ENCODE data around the gene C8G.

The C8G gene

DNA sequence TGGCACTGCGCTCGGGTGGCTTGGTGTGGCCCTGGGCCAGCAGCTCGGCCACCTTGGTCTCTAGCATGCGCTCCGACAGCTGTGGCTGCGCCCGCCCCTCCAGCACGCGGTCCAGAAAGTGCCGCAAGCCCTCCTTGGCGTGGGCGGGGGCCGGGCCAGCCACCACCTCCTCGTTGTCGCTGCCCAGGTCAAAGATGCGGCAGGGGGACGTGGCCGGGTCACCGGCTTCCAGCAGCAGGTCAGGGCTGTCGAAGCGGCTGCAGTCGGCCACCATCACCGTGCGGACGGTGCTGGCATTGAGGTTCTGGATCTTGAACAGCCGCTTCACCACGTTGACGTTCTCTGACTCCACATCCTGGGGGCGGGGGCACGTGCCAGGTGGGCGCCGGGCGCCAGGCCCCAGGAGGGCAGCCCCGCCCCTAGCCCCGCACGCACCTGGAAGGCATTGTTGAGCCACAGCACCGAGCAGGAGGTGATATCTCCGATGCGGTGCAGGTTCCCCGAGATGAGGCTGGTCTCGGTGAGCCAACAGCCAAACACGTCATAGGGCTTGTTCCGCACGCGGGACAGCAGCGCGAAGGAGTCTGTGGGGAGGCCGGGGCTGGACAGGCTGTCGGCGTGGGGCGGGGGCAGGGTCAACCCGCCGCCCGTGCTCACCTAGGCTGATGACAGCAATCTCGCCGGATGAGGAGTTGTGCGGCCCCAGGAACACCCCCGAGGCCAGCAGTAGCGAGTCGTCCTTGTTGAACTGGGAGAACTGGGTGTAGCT lies 2.7 kb upstream of the C8G start:
- no peak for DNase-seq

DNA sequence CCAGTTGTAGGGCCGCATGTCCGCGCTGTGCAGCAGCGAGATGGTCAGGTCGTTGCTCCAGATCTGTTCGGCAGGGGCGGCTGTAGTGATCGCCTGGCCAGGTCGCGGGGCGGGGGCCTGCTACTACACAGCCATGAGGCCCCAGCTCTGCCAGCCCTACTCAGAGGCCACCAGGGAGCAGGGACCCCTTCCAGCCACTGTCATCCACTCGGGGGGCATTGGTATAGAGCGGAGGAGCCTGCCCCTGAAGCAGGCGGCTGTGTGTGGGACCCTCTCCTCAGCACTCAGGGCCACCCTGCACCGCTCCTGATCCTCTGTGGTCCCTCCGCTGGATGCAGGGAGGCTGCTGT lies 2.2 kb upstream of the C8G start:
- no peak for DNase-seq

DNA sequence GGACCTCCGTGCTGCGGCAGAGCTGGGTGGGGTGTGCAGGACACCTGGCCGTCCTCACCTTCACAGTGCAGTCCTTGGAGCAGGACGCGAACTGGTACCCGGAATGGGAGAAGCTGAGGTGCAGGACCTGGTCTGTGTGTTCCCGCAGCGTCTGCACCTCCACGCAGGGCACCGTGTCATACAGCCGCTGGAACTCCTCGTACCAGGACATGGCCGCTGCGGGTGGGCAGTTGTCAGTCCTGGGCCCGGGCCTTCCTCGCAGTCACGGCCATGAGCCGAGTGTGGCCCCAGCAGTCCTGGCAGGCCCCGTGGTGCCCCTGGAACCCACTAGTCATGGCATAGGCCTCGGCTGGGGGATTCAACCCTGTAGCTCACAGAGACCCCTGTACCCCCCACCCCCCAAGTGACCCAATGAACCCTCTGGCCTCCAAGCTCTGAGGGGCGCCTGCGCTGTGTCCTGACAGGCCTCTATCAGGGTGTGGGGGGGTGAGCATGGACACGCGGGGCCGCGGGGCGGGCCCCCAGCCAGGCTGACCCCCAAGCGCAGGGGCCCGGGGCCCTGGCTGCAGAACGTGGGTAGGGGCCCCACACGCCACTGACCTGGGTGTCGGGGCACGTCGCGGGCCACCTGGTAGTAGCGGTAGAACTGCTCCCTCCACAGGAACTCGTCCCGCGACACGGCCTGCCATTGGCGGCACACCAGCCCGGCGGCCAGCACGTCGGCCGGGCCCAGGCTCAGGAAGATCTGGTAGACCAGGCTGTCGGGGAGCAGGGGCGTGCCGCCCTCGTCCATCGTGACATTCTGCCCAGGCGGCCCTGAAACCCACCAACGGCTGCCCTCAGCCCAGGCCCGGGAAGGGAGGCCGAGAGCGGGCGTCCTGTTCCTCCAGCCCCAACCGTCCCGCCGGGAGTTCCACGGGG lies 1.5 kb upstream of the C8G start:
- peak in 1 of 2 donors; percentile 34 for DNase-seq

GRCh38 chr9:136944212-136944518 lies 878 bp upstream of the C8G start:
- no peak for DNase-seq

DNA sequence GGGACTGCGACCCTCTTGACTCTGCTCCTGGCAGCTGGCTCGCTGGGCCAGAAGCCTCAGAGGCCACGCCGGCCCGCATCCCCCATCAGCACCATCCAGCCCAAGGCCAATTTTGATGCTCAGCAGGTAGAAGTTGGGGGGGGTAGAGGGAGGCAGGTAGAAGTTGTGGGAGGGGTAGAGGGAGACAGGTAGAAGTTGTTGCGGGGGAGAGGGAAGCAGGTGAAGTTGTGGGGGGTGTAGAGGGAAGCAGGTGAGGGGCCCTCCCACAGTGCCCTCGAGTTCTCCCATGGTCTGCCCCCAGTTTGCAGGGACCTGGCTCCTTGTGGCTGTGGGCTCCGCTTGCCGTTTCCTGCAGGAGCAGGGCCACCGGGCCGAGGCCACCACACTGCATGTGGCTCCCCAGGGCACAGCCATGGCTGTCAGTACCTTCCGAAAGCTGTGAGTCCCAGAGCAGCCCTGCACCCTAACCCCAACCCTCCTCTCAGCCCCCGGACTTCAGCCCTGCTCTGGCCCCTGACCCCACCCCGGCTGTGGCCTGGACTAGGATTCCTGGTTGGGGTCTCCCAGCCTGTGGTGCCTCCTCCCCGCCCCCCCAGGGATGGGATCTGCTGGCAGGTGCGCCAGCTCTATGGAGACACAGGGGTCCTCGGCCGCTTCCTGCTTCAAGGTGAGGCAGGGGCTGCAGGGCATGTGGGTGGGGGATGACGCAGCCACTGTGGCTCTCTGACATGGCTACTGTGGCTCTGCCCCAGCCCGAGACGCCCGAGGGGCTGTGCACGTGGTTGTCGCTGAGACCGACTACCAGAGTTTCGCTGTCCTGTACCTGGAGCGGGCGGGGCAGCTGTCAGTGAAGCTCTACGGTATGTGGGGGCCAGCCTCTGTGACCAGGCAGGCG lies 537 bp downstream of the C8G start:
- no peak for DNase-seq

DNA sequence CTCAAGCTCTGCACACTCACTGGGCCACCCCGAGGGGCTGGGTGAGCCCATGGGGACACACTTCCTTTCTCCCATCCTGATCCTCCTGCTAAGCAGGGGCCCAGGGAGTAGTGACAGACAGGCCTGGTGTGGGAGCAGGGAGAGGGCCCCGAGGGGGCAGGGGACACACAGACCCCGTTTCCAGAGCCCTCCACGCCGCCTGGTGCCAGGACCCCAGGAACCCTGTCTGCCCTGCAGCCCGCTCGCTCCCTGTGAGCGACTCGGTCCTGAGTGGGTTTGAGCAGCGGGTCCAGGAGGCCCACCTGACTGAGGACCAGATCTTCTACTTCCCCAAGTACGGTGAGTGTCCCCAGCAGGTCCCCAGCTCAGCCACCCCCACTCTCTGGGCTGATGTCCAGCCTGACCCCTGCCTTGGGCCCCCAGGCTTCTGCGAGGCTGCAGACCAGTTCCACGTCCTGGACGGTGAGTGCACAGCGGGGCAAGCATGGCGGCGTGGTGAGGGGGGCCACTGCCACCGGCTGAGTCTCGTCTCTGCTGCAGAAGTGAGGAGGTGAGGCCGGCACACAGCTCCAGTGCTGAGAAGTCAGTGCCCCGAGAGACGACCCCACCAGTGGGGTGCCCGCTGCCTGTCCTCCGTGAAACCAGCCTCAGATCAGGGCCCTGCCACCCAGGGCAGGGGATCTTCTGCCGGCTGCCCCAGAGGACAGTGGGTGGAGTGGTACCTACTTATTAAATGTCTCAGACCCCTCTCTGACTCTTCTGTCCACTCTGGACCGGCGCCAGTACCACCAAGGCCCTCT lies 1.4 kb downstream of the C8G start:
- DNase-seq: no peak

DNA sequence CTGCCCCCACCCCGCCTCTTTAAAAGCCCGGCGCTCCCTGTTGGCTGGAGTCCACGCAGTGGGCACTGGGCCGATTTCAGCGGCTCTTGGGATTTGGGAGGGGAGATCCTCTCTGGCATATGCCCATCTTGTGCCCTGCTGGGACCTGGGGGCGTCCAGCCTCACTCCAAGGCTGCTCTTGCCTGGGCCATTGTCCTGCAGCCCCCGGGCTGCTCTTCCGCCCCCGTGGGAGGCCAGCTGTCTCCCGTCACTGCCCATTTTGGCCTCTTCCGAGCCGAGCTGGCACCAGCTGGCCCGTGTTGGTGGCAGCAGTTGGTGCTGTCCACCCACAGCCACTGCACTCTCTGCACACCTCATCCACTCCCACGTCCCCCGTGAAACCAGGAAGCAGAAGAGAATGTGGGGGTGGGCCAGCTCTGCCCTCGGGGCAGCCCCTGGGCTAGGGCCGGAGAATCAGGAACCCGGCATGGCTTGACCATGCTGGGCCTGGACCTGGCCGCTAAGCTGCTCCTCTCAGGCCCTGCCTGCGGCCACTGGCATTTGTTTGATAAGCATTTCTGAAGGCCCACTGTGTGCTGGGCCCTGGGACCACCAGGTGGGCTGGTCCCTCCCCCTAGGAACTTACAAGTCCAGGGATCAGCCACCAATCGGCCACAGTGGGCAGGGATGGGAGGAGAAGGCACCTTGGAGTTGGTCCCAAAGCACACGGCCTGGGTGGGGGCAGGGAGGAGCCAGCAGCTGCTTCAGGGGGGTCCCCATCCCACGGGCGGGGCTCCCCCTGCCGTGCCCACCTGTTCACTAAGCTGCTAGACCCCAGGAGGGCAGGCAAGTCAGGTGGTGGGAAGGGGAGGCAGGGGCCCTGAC lies 2.2 kb downstream of the C8G start:
- no peak for DNase-seq

DNA sequence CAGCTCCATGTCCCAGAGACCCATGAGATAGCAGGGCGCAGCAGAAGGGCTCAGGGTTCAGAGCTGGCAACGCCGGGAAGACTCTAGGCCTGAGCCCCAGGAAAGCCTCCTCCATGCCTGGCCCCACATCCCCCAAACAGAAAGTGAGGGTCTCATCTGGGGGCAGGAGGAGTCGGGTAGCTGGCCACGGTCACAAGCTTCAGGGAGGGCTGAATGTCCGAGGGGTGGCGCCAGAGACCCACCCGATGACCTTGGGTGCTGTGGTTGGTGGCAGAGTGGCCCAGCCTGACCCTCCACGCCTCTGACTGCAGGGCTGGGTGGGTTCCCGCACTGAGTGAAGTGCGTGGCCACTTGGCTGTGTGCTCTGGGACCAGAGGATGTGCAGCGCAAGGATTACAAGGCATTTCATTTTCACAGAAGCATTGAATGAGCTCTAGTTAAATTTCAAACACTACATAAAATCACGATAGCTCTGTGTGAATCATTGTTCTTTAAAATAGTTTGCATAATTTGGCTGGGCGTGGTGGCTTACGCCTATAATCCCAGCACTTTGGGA lies 3.0 kb downstream of the C8G start:
- no peak for DNase-seq

GRCh38 chr9:136949239-136949816 lies 4.3 kb downstream of the C8G start:
- DNase-seq: no peak

DNA sequence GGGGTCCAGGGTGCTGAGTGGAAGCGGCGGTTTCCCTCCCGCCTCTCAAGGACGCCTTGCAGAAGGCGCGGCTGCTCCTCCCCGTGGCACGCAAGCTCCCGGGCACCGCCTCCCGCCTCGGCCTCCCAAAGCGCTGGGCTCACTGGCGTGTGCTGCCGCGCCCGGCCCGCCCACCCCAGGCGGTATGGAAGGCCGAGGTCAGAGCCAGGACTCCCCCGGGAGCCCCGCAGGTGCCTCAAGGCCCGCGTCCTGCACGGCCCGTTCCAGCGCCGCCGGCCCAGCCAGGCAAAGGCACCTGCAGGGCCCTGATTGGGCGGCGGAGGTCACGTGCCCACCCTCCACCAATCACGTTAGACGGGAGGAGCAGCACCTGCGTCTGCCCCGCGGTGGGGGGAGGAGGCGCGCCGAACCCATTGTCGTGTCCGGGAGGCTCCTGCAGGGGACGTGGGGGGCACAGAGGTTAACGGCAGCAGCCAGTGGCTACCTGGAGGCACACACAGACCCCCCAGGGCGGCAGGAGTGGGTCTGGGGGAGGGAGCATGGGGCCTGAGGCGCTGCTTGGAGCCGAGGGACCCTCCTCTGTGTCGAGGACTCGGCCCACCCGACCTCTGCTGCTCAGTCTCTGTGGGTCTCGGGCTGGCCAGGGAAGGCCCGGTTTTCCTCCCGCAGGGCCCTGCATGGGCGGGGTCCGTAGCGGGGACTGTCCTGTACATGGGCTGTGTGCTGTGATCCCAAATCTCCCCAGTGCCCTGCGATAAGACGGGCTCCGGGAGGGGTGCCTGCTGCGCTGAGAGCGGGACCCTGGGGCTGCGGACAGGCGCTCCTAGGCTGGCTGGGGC lies 5.0 kb downstream of the C8G start:
- peak; percentile 96 to 97 for DNase-seq

DNA sequence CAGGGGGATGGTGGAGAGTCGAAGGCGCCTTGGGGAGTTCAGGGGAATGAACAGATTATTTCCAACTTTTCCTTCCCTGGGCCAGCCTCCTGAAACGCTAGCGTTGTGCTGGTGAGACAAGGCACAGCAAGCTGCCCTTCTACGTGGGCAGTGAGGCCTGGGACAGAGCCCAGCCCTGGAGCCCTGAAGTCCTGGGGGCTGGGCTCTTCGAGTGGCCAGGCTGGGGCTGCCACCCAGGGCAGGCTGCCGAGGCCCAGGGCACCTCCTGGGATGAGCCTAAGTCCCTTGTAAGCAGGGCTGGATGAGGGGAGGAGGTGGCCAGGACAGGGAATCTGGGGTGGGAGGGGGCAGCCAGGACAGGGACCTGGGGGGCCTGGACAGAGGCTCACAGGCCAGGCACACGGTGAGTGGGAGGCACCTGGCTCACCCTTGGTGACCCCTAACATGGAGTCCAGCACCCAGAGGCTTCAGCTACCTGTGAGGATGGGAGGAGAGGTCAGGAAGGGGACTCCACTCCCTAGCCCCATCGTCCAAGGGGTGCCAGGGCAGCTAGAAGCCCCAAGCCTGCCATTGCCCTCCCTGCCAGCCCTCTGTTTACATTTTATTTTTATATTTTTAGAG lies 5.7 kb downstream of the C8G start:
- DNase-seq: no peak

- no peak for DNase-seq
These were observed 6.7 kb downstream of the C8G start, which contains the start of gene LCN12 for GRCh38 chr9:136951541-136952320. TSS of gene LCN12 (plus strand) at chr9:136952273. CDS start at chr9:136952328, 55 bp downstream.

GRCh38 chr9:136952321-136952850 lies 7.3 kb downstream of the C8G start:
- DNase-seq: no peak

- DNase-seq: no peak
These were observed 8.1 kb downstream of the C8G start for GRCh38 chr9:136952876-136953770.

DNA sequence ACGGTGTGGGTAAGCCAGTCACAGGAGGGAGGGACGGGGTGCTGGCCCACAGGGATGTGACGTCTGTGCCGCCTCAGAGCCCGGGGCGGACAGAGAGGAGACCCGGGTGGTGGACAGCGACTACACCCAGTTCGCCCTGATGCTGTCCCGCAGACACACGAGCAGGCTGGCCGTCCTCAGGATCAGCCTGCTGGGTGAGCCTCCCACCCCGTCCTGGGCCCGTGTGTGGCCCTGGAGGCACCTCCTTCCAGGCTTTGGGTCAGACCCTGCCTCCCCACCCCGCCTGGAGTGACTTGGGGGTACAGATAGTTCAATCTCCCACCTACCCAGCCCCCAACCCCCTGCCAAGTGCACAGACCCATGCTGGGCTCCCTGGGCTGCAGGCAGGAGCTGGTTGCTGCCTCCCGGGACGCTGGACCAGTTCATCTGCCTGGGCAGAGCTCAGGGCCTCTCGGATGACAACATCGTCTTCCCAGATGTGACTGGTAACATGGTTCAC lies 8.8 kb downstream of the C8G start:
- no peak for DNase-seq

DNA sequence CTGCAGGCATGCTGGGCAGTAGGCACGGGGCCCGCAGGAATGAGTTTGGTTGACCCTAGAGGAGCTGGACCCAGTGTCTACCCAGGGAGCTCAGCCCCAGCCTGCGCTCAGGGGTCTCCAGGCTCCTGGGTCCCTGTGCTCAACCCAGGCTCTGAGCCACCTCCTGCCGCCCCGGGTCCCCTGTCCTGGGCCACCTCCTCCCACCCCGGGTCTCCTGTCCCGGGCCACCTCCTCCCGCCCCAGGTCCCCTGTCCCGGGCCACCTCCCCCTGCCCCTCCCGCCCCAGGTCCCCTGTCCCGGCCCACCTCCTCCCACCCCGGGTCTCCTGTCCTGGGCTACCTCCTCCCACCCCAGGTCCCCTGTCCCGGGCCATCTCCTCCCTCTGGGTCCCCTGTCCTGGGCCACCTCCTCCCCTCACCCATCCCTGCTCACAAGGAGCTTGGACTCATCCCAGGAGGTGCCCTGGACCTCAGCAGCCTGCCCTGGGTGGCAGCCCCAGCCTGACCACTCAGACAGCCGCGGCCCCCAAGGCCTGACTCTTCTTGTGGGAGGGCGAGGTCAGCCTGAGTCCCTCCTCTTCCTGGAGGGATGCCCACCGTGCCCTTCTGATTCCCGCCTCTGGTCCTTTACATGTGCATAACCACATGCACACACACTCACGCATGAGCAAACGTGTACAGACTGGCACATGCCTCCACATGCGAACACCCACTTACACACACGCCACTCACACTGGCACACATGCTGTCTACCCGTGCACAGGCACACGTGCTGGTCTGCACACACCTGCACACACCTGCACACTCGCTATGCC lies 9.4 kb downstream of the C8G start:
- DNase-seq: no peak

All from CD4-positive, alpha-beta T cell treated with Interleukin-4 for 1 hour (primary cell).